ENCODE measurements around the gene GDF7. TPM values are rescaled to one million over a fixed set of nuclear protein-coding genes. Genes with fewer than 3 reads are reported as not detected.

The GDF7 gene
- total RNA-seq, 1 donor from 2014 or later = 12.8 TPM

- Mint-ChIP-seq H3K4me1 (ENCODE audit: low read depth) (peaks cover 25% of the 10 kb centered on the region), H3K9me3 (ENCODE audit: low read depth) (no peaks in the 10 kb centered on the region), H3K27ac (ENCODE audit: unreplicated experiment) (no peak overlapping the region), H3K36me3 (ENCODE audit: low read depth) (peaks cover 6% of the 10 kb centered on the region), H3K27me3 (ENCODE audit: low read depth) (no peaks in the 10 kb centered on the region), H3K4me3 (ENCODE audit: unreplicated experiment) (no peak overlapping the region)
- peak; percentile 95 for DNase-seq (ENCODE audit: low spot score)
- TF ChIP-seq, protein P1, sequence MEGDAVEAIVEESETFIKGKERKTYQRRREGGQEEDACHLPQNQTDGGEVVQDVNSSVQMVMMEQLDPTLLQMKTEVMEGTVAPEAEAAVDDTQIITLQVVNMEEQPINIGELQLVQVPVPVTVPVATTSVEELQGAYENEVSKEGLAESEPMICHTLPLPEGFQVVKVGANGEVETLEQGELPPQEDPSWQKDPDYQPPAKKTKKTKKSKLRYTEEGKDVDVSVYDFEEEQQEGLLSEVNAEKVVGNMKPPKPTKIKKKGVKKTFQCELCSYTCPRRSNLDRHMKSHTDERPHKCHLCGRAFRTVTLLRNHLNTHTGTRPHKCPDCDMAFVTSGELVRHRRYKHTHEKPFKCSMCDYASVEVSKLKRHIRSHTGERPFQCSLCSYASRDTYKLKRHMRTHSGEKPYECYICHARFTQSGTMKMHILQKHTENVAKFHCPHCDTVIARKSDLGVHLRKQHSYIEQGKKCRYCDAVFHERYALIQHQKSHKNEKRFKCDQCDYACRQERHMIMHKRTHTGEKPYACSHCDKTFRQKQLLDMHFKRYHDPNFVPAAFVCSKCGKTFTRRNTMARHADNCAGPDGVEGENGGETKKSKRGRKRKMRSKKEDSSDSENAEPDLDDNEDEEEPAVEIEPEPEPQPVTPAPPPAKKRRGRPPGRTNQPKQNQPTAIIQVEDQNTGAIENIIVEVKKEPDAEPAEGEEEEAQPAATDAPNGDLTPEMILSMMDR (IDR thresholded peaks at IDR 0.05) = peak; percentile 94
Observed at GRCh38 chr2:20635675-20636584, 31.0 kb upstream of the GDF7 start.

DNA sequence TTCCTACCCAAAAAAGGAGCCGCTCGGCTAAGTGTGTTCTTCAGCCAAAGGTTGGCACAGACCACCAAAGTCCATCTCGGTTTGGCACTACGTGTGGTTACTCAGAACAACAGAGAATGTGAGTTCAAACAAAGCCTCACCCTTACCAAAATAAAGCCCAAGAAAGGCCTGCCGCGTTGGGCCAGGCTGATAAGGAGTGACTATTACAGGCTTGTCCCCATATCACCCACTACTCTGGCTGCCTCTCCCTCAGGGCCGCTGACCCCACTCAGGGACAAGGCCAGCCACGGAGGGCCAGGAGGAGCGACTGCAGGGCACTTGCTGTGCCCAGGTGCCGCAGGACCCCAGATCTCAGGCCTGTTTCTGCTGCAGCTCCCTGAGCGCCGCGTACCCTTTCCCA, 29.8 kb upstream of the GDF7 start:
- TF ChIP-seq, protein P1 (IDR thresholded peaks at IDR 0.05) = no peak
- H3K27me3 Mint-ChIP-seq (ENCODE audit: low read depth) = no peaks in the 10 kb centered on the region
- H3K4me1 Mint-ChIP-seq (ENCODE audit: low read depth) = peaks cover 37% of the 10 kb centered on the region
- no peak overlapping the region for H3K4me3 Mint-ChIP-seq (ENCODE audit: unreplicated experiment)
- H3K36me3 Mint-ChIP-seq (ENCODE audit: low read depth) = peaks cover 11% of the 10 kb centered on the region
- no peak overlapping the region for H3K27ac Mint-ChIP-seq (ENCODE audit: unreplicated experiment)
- DNase-seq (ENCODE audit: low spot score) = peak; percentile 72
- no peaks in the 10 kb centered on the region for H3K9me3 Mint-ChIP-seq (ENCODE audit: low read depth)

DNA sequence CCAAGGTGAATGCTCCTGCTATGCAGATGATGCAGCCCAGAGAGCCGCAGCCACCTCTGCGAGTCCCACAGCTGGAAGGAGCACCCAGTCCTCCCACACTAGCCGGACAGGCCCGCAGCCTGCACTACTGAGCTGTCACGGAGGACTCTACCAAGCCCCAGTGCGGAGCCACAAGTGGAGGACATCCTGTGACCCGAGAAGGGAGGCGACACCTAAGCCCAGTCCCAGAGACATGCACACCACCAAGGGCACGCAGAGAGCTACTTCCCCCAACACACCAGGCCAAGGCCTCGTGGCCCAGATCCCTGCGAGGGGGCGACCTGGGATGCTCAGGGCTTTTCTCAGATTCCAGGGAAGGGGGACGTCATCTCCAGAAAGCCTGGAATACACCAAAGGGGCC, 28.9 kb upstream of the GDF7 start:
- peak; percentile 87 for DNase-seq (ENCODE audit: low spot score)
- H3K27ac Mint-ChIP-seq (ENCODE audit: unreplicated experiment) = no peak overlapping the region
- H3K9me3 Mint-ChIP-seq (ENCODE audit: low read depth) = no peaks in the 10 kb centered on the region
- H3K4me3 Mint-ChIP-seq (ENCODE audit: unreplicated experiment) = no peak overlapping the region
- H3K4me1 Mint-ChIP-seq (ENCODE audit: low read depth) = peaks cover 41% of the 10 kb centered on the region
- H3K27me3 Mint-ChIP-seq (ENCODE audit: low read depth) = no peaks in the 10 kb centered on the region
- H3K36me3 Mint-ChIP-seq (ENCODE audit: low read depth) = peaks cover 11% of the 10 kb centered on the region
- TF ChIP-seq, protein P1 (IDR thresholded peaks at IDR 0.05) = no peak

DNA sequence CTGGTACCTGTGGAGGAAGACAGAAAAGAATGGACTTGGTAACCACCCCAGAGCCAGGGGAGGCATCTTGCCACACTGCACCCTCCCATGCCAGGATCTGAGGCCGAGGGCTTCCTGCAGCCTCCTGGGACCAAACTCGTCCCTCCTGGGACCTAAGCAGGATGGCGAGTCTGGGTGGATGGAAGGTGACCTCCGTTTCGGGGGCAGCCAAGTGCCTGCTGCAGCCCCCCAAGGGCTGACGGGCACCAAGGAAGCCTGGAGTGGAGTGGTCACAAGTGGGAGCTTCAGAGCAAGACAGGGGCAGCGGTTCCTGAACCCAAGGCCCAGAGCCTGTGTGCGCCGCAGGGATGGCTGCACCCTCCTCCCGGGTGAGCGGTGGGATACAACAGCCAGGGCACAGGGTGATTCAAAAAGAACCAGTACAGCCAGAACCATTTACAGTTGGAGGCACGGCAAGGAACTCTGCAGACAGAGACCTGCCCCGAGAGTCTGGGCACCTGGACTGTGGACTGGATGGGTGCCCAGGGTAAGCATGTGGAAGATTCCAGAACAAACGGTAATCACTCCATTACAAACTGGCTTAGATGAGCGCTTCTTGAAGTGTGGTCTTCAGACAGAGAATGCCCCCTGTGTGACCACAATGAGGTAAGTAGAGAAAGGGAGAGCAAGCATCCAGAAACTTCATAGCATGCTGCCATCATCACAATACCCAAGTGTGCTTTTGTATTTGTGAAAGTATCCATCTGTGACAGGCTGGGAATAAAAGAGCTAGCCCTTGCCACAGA, 28.1 kb upstream of the GDF7 start:
- H3K4me1 Mint-ChIP-seq (ENCODE audit: low read depth) = peaks cover 40% of the 10 kb centered on the region
- TF ChIP-seq, protein P1 (IDR thresholded peaks at IDR 0.05) = no peak
- peak; percentile 74 for DNase-seq (ENCODE audit: low spot score)
- H3K9me3 Mint-ChIP-seq (ENCODE audit: low read depth) = no peaks in the 10 kb centered on the region
- H3K4me3 Mint-ChIP-seq (ENCODE audit: unreplicated experiment) = no peak overlapping the region
- H3K27me3 Mint-ChIP-seq (ENCODE audit: low read depth) = no peaks in the 10 kb centered on the region
- H3K27ac Mint-ChIP-seq (ENCODE audit: unreplicated experiment) = no peak overlapping the region
- H3K36me3 Mint-ChIP-seq (ENCODE audit: low read depth) = peaks cover 14% of the 10 kb centered on the region

DNA sequence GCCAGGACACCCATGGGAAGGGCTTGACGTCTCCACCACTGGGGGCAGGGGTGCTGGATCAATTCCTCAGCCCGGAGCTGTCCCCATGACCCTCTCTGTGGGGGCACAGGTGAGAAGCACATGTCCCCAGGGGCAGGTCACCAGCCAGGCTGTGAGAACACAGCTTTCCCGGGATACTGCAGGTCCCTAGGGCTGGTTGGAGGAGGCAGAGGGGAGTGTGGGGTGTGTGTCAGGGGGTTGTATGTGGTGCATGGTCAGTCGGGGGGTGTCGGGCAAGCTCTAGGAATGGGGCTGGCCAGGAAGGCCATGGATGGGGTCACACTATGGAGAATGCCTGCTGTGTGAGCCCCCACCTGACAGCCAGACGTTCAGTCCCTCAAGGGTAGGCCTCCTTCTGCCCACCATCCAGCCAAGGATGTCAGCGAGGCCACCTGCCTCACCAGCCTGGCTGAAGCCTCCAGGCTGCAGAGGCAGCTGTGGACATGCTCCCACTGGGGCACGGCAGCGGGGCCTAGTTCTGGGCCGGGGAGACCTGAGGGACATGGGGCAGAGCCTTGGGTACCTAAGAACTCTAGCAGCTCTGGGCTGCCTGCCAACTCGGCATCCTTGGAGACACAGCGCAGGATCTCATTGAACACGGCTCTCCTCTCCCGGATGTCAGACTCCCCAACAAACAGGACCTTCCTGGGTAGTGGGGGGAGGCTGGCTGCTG, 26.4 kb upstream of the GDF7 start:
- peaks cover 26% of the 10 kb centered on the region for H3K36me3 Mint-ChIP-seq (ENCODE audit: low read depth)
- DNase-seq (ENCODE audit: low spot score) = peak; percentile 83
- no peaks in the 10 kb centered on the region for H3K27me3 Mint-ChIP-seq (ENCODE audit: low read depth)
- TF ChIP-seq, protein P1 (IDR thresholded peaks at IDR 0.05) = no peak
- H3K27ac Mint-ChIP-seq (ENCODE audit: unreplicated experiment) = peak overlapping the region; percentile 57
- peaks cover 22% of the 10 kb centered on the region for H3K4me1 Mint-ChIP-seq (ENCODE audit: low read depth)
- no peak overlapping the region for H3K4me3 Mint-ChIP-seq (ENCODE audit: unreplicated experiment)
- H3K9me3 Mint-ChIP-seq (ENCODE audit: low read depth) = no peaks in the 10 kb centered on the region
